GM12872 (cell line): ENCODE data around the gene ARPIN.

Experiments used
- CTCF ChIP-seq: IDR thresholded peaks from 3 replicates; pipeline ENCODE4 v1.5.1; 2011; ENCODE audit warnings: low read depth, mild to moderate bottlenecking, low read length, moderate library complexity; ENCODE audit not compliant: insufficient read depth

The ARPIN gene

DNA sequence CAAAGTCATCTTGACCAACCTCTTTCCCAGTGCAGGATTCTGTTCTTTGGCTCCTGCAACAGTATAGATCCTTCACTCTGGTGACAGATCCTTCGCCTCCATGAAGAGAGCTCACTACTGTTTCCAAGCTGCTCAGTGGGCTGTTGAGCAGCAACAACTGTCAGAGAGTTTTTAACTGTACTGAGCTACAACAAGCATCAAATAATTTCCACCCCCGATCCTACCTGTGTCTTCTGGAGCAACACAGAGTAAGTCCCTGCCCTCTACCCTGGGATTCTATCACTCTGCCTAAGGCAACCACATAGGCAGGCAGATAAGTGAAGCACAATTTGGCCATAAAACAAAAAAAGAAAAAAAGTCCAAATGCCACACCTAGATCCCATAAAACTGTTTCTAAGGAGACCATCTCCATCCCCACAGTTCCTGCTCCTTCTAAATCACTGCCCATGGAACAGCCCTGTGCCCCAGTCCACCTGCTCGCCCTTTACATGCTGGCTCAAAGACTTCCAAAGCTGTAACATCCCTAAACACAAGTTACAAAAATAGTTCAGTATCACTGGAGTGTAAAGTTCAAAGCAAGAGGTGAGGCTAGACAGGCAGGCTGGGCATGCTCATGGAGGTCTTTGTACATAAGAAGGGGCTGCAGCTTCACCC, 60.3 kb downstream of the ARPIN start:
- TF ChIP-seq CTCF, result no peak

GRCh38 chr15:89851673-89852341, 60.9 kb downstream of the ARPIN start:
- no peak for TF ChIP-seq CTCF

GRCh38 chr15:89848970-89849292, 63.8 kb downstream of the ARPIN start:
- no peak for TF ChIP-seq CTCF

- no peak for TF ChIP-seq CTCF
These were observed 65.7 kb downstream of the ARPIN start for GRCh38 chr15:89847101-89847500.

DNA sequence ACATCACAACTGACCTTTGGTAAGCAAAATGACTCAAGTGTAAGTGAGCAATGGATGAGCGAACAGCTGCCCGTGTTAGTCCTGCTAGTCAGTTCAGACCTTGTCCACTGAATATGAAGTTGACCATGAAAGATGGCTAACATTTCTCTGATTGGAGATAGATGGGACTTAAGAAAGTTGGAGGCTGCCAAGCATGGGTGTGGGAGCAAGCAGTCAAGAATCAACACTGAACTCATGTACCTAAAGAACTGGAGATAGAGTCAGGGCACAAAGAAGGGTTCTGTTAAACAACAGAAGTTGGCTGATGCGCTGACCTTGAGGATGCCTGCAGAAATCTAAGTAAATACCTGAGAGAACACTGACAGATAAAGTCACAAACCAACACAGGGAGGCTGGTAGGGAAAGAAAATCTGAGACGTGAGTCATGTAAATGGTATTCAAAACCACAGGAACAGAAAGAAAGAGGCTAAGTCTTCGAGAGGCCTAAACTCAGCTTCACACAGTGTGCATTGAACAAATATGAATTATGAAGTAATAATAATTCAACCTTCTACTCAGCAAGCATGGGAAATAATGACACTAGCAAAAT, 67.4 kb downstream of the ARPIN start:
- no peak for TF ChIP-seq CTCF
